ENCODE results near the gene TMEM132A. TPM values are rescaled to one million over a fixed set of nuclear protein-coding genes. Genes with fewer than 3 reads are reported as not detected.
"Not testable (repeated sequence)": the region's sequence is repeated elsewhere in the genome, so short reads cannot be mapped to it uniquely, and the experiment has no call there.

The TMEM132A gene
- total RNA-seq, 1 experiment from 2014 or later, result 154 TPM

DNA sequence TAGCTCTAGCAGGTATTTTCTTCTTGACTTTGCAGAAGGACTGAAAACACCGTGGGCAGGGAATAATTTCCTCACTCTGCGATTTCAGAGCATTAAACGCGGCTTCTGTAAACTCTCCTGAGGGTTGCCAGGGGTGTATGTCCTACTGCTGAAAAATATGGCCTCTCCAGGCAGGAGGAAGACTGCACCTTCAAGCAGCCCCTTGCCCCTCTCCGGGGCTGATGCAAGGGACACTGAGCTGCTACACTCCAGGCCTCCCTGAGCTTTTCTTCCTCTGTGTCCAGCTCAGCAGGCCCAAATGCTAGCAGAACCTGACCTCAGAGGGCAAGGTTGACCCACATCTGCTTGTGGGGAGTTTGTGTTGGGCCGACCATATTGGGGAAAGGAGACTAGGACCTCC is 49.4 kb downstream of the TMEM132A start:
- H3K9me3 ChIP-seq (ENCODE audit: control insufficient read depth, insufficient read depth, low read depth, low read length), result no peaks in the 10 kb centered on the region

GRCh38 chr11:60974316-60974715 is 50.1 kb downstream of the TMEM132A start:
- POLR2A ChIA-PET; H3K27me3 ChIP-seq (ENCODE audit: control insufficient read depth, insufficient read depth, low read length); H3K36me3 ChIP-seq (ENCODE audit: control insufficient read depth, insufficient read depth, low read length); H3K9me3 ChIP-seq (ENCODE audit: control insufficient read depth, insufficient read depth, low read depth, low read length); intact Hi-C loops (cut with micrococcal nuclease; ENCODE audit: unreplicated experiment); H3K4me1 ChIP-seq (ENCODE audit: control insufficient read depth, insufficient read depth, low read length); in situ Hi-C loops (cut with HindIII; ENCODE audit: low pct_unique_long_range_greater_than_20kb, low sequenced_read_pairs); DNase-seq (ENCODE audit: low read depth, low spot score); BruUV-seq (replicated peaks); H3K4me3 ChIP-seq (ENCODE audit: low read depth in 2 of 2, low read length in 2 of 2); CTCF ChIA-PET; ATAC-seq; H3K27ac ChIP-seq (ENCODE audit: low read length): not testable (repeated sequence)

More for the DNA sequence above, 49.4 kb downstream of the TMEM132A start:
- POLR2A ChIA-PET, result no interaction called here
- in situ Hi-C loops (cut with HindIII; ENCODE audit: low pct_unique_long_range_greater_than_20kb, low sequenced_read_pairs) (no loop called here), intact Hi-C loops (cut with micrococcal nuclease; ENCODE audit: unreplicated experiment) (no loop called here)
- CTCF ChIA-PET, result no interaction called here
- H3K4me1 ChIP-seq (ENCODE audit: control insufficient read depth, insufficient read depth, low read length), result no peaks in the 10 kb centered on the region
- ATAC-seq, result no peak
- no peak overlapping the region for H3K27ac ChIP-seq (ENCODE audit: low read length)
- H3K27me3 ChIP-seq (ENCODE audit: control insufficient read depth, insufficient read depth, low read length), result no peaks in the 10 kb centered on the region
- H3K4me3 ChIP-seq (ENCODE audit: low read depth in 2 of 2, low read length in 2 of 2), result no peak overlapping the region
- TF ChIP-seq CTCF (IDR thresholded peaks at IDR 0.05) (no peak), SIN3A (IDR thresholded peaks at IDR 0.05; ENCODE audit: borderline replicate concordance, insufficient read depth, low read depth, low read length) (no peak)
- TF ChIP-seq, protein P1, sequence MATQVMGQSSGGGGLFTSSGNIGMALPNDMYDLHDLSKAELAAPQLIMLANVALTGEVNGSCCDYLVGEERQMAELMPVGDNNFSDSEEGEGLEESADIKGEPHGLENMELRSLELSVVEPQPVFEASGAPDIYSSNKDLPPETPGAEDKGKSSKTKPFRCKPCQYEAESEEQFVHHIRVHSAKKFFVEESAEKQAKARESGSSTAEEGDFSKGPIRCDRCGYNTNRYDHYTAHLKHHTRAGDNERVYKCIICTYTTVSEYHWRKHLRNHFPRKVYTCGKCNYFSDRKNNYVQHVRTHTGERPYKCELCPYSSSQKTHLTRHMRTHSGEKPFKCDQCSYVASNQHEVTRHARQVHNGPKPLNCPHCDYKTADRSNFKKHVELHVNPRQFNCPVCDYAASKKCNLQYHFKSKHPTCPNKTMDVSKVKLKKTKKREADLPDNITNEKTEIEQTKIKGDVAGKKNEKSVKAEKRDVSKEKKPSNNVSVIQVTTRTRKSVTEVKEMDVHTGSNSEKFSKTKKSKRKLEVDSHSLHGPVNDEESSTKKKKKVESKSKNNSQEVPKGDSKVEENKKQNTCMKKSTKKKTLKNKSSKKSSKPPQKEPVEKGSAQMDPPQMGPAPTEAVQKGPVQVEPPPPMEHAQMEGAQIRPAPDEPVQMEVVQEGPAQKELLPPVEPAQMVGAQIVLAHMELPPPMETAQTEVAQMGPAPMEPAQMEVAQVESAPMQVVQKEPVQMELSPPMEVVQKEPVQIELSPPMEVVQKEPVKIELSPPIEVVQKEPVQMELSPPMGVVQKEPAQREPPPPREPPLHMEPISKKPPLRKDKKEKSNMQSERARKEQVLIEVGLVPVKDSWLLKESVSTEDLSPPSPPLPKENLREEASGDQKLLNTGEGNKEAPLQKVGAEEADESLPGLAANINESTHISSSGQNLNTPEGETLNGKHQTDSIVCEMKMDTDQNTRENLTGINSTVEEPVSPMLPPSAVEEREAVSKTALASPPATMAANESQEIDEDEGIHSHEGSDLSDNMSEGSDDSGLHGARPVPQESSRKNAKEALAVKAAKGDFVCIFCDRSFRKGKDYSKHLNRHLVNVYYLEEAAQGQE (IDR thresholded peaks at IDR 0.05; ENCODE audit: insufficient read depth in 1 of 2, low read depth in 2 of 2, low read length in 1 of 2), result no peak
- DNase-seq (ENCODE audit: low read depth, low spot score), result no peak
- no peaks in the 10 kb centered on the region for H3K36me3 ChIP-seq (ENCODE audit: control insufficient read depth, insufficient read depth, low read length)
- BruUV-seq (replicated peaks), result no TSS peak

DNA sequence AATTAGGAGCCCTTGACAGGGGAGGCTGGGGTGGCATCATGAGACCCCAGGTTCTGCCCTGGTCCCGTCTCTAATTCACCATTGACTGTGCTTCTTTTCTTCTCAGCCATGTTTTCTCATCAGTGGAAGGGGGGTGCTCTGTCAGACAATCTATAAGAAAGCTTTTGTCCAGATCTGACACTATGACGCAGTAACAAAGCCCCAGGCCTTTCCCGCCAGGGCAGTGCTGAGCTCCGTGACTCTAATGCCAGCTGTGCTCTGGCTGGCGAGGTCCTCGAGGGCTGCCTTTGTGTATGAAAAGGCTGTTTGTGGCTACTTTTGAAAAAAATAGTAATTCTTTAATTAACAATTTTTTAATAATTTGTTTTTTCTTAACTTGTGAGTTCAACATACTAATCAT is 50.5 kb downstream of the TMEM132A start:
- TF ChIP-seq, protein P1 (IDR thresholded peaks at IDR 0.05; ENCODE audit: insufficient read depth in 1 of 2, low read depth in 2 of 2, low read length in 1 of 2), result no peak
- TF ChIP-seq TCF7L2 (IDR thresholded peaks at IDR 0.05; ENCODE audit: low read depth, low read length) (no peak), CTCF (IDR thresholded peaks at IDR 0.05) (no peak)
- DNase-seq (ENCODE audit: low read depth, low spot score), result no peak
- Histone ChIP-seq H3K4me1 (ENCODE audit: control insufficient read depth, insufficient read depth, low read length) (no peaks in the 10 kb centered on the region), H3K4me3 (ENCODE audit: low read depth in 2 of 2, low read length in 2 of 2) (no peak overlapping the region), H3K9me3 (ENCODE audit: control insufficient read depth, insufficient read depth, low read depth, low read length) (no peaks in the 10 kb centered on the region), H3K27me3 (ENCODE audit: control insufficient read depth, insufficient read depth, low read length) (no peaks in the 10 kb centered on the region), H3K27ac (ENCODE audit: low read length) (no peak overlapping the region), H3K36me3 (ENCODE audit: control insufficient read depth, insufficient read depth, low read length) (no peaks in the 10 kb centered on the region)
- ChIA-PET POLR2A (no interaction called here), CTCF (no interaction called here)
- BruUV-seq (replicated peaks), result no TSS peak
- in situ Hi-C loops (cut with HindIII; ENCODE audit: low pct_unique_long_range_greater_than_20kb, low sequenced_read_pairs) (no loop called here), intact Hi-C loops (cut with micrococcal nuclease; ENCODE audit: unreplicated experiment) (no loop called here)
- ATAC-seq, result no peak

All from Panc1 (cell line).